ENCODE measurements around the gene LCORL. TPM values are rescaled to one million over a fixed set of nuclear protein-coding genes. Genes with fewer than 3 reads are reported as not detected.

Gene LCORL
- total and polyA plus RNA-seq, 2 of the 4 experiments (the other 2 are of a cell fraction): 2.1 to 5.0 TPM

GRCh38 chr4:17809667-17810066 is 211.9 kb downstream of the LCORL start:
- Histone ChIP-seq H3K9ac (ENCODE audit: low read depth, low read length) (peak overlapping the region; percentile 89), H3K79me1 (ENCODE audit: low read depth in 1 of 2, low read length in 2 of 2) (peaks cover 4 to 20% of the 10 kb centered on the region in 2 experiments), H3K23ac (ENCODE audit: low read depth, low read length) (peak overlapping the region; percentile 72; the same call in 1 of the 2 replicates), H2AFZ (replicated peaks; ENCODE audit: low read length, poor library complexity) (no peak overlapping the region), H3K9me3 (ENCODE audit: control insufficient read depth, insufficient read depth, low read length) (no peaks in the 10 kb centered on the region), H2AK5ac (ENCODE audit: low read depth, low read length) (no peak overlapping the region), H3K36me3 (ENCODE audit: control insufficient read depth, insufficient read depth, low read length) (peaks cover 4% of the 10 kb centered on the region; the same call in 1 of the 2 replicates), H3K4me3 (ENCODE audit: insufficient read depth, low read depth, low read length) (peak overlapping the region; percentile 82), H4K20me1 (ENCODE audit: insufficient read depth, low read length) (peaks cover 23% of the 10 kb centered on the region; the same call in 1 of the 2 replicates), H3K4ac (ENCODE audit: low read depth, low read length) (no peak overlapping the region), H3K4me1 (ENCODE audit: control insufficient read depth, insufficient read depth, low read length) (peaks cover 2% of the 10 kb centered on the region; the same call in 1 of the 2 replicates), H3K27me3 (ENCODE audit: control insufficient read depth, insufficient read depth, low read length) (no peaks in the 10 kb centered on the region), H2AK9ac (replicated peaks; ENCODE audit: low read depth, low read length, poor library complexity) (no peak overlapping the region), H2BK5ac (ENCODE audit: low read depth, low read length, poor library complexity, severe bottlenecking) (peak overlapping the region; percentile 77), H3K14ac (replicated peaks; ENCODE audit: low read depth, low read length) (no peak overlapping the region), H3K27ac (ENCODE audit: insufficient read depth, low read length) (peak overlapping the region; percentile 50; the same call in 1 of the 2 replicates), H2BK120ac (ENCODE audit: low read depth, low read length) (no peak overlapping the region), H3K56ac (ENCODE audit: extremely low read depth, insufficient read depth, low read length) (0 out of 2 replicates have a peak overlapping the region, but pooled peaks have one; percentile 1), H3K18ac (ENCODE audit: low read depth, low read length) (no peak overlapping the region), H2BK20ac (ENCODE audit: low read depth, low read length) (no peak overlapping the region), H3K4me2 (ENCODE audit: low read depth, low read length) (peak overlapping the region; percentile 97), H4K8ac (ENCODE audit: low read depth in 2 of 2, low read length in 2 of 2) (no peak overlapping the region), H2BK15ac (ENCODE audit: low read depth, low read length) (no peak overlapping the region), H3K9me1 (ENCODE audit: insufficient read depth, low read length) (no peaks in the 10 kb centered on the region), H4K91ac (ENCODE audit: insufficient read depth, low read depth, low read length) (no peak overlapping the region), H4K5ac (ENCODE audit: low read depth, low read length) (no peak overlapping the region)
- no peak for TF ChIP-seq CEBPB (IDR thresholded peaks at IDR 0.05; ENCODE audit: low read depth, low read length)
- no peak for TF ChIP-seq ELK1 (IDR thresholded peaks at IDR 0.05; ENCODE audit: borderline replicate concordance, low read depth, low read length)
- no peak for TF ChIP-seq SMC3 (IDR thresholded peaks at IDR 0.05; ENCODE audit: low read depth, low read length)
- no peak for TF ChIP-seq POLR2A (IDR thresholded peaks at IDR 0.05; ENCODE audit: low read depth, low read length)
- no peak for TF ChIP-seq MXI1 (IDR thresholded peaks at IDR 0.05; ENCODE audit: borderline replicate concordance, low read depth, low read length)
- TF ChIP-seq CTCF (conservative IDR thresholded peaks at IDR 0.05; ENCODE audit: low read depth, low read length): no peak
- no peak for TF ChIP-seq RFX5 (IDR thresholded peaks at IDR 0.05; ENCODE audit: low read depth, low read length)
- TF ChIP-seq BHLHE40 (IDR thresholded peaks at IDR 0.05; ENCODE audit: low read depth, low read length): no peak
- TF ChIP-seq RAD21 (IDR thresholded peaks at IDR 0.05; ENCODE audit: low read length): no peak
- TF ChIP-seq RCOR1 (IDR thresholded peaks at IDR 0.05; ENCODE audit: insufficient replicate concordance, low read length): no peak
- TF ChIP-seq MAFK (IDR thresholded peaks at IDR 0.05; ENCODE audit: low read depth, low read length): no peak
- TF ChIP-seq MAZ (IDR thresholded peaks at IDR 0.05; ENCODE audit: borderline replicate concordance, low read depth, low read length): no peak
- TF ChIP-seq USF2 (IDR thresholded peaks at IDR 0.05; ENCODE audit: low read depth, low read length): no peak
- TF ChIP-seq FOS (IDR thresholded peaks at IDR 0.05; ENCODE audit: low read depth, low read length): no peak
- no peak for TF ChIP-seq NFE2L2 (IDR thresholded peaks at IDR 0.05; ENCODE audit: low read depth, low read length)
- TF ChIP-seq CHD1 (IDR thresholded peaks at IDR 0.05; ENCODE audit: low read depth, low read length): no peak
- ATAC-seq (ENCODE audit: low read depth): no peak
- dilution Hi-C loops (cut with HindIII; ENCODE audit: low sequenced_read_pairs, unreplicated experiment) (no loop called here), intact Hi-C loops (cut with micrococcal nuclease) (loop anchor here (2.0 to 10.0 kb wide), 4 partner anchors 125 to 783 kb away; no protein-coding TSS in a partner anchor), in situ Hi-C loops (cut with MboI; ENCODE audit: low sequenced_read_pairs) (loop anchor here (10.0 to 25.0 kb wide), 2 partner anchors 222 to 785 kb away; partner anchors contain the start of gene LAP3)
- no peak for DNase-seq
- no CpG with 5 or more reads among the region's 7 CpGs for WGBS, 2 experiments (ENCODE audit: extremely low coverage in 2 of 2, insufficient read length in 1 of 2)
- no TSS peak for BruUV-seq (replicated peaks)
- CTCF ChIA-PET: interaction anchor here (0.8 to 2.4 kb wide), 3 partner anchors 29 to 261 kb away, joined by 3 to 7 read pairs (median 3); partner anchors contain the start of gene FAM184B
- POLR2A ChIA-PET (ENCODE audit: unreplicated experiment): interaction anchor here (0.9 to 1.3 kb wide), 2 partner anchors 195 to 261 kb away, joined by 3 read pairs; partner anchors contain the start of gene MED28
